ENCODE measurements around the gene LMTK3.

The LMTK3 gene

DNA sequence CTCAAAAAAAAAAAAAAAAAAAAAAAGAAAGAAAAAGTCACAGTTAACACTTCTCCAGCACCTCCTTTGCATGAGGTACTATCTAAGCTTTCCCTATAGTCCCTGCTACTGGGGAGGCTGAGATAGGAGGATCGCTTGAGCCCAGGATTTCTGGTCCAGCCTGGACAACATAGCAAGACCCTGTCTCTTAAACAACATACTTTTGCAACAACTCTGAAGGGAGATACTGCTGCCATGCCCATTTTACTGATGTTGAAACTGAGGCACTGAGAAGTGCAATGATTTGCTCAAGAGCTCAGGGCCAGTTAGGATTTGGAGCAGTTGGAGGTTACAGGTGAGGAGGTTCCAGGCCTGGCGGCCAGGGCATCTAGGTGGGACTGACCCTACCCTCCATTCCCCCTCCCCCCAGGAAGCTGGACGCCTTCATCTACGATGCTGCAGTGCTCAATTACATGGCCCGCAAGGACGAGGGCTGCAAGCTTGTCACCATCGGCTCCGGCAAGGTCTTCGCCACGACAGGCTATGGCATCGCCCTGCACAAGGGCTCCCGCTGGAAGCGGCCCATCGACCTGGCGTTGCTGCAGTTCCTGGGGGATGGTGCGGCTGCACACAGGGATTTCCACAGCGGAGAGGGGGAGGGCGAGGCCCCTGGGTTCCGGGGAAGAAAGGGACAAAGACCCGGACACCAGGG is 70.1 kb downstream of the LMTK3 start:
- TF ChIP-seq TEAD4 (IDR thresholded peaks at IDR 0.05) (no peak), ZBTB7A (IDR thresholded peaks at IDR 0.05; ENCODE audit: low read depth) (no peak), RAD21 (IDR thresholded peaks at IDR 0.05; ENCODE audit: low read depth) (no peak), TCF12 (IDR thresholded peaks at IDR 0.05; ENCODE audit: low read depth) (no peak), NFIC (IDR thresholded peaks at IDR 0.05) (no peak), FOXM1 (IDR thresholded peaks at IDR 0.05; ENCODE audit: borderline replicate concordance, low read depth) (no peak), EP300 (IDR thresholded peaks at IDR 0.05; ENCODE audit: borderline replicate concordance) (no peak), CREB1 (IDR thresholded peaks at IDR 0.05; ENCODE audit: low read depth) (no peak), EGR1 (IDR thresholded peaks at IDR 0.05) (no peak), CEBPB (IDR thresholded peaks at IDR 0.05) (no peak), YY1 (IDR thresholded peaks at IDR 0.05; ENCODE audit: low read depth) (no peak), TAF1 (IDR thresholded peaks at IDR 0.05; ENCODE audit: low read depth) (no peak)
- TF ChIP-seq, protein P1, sequence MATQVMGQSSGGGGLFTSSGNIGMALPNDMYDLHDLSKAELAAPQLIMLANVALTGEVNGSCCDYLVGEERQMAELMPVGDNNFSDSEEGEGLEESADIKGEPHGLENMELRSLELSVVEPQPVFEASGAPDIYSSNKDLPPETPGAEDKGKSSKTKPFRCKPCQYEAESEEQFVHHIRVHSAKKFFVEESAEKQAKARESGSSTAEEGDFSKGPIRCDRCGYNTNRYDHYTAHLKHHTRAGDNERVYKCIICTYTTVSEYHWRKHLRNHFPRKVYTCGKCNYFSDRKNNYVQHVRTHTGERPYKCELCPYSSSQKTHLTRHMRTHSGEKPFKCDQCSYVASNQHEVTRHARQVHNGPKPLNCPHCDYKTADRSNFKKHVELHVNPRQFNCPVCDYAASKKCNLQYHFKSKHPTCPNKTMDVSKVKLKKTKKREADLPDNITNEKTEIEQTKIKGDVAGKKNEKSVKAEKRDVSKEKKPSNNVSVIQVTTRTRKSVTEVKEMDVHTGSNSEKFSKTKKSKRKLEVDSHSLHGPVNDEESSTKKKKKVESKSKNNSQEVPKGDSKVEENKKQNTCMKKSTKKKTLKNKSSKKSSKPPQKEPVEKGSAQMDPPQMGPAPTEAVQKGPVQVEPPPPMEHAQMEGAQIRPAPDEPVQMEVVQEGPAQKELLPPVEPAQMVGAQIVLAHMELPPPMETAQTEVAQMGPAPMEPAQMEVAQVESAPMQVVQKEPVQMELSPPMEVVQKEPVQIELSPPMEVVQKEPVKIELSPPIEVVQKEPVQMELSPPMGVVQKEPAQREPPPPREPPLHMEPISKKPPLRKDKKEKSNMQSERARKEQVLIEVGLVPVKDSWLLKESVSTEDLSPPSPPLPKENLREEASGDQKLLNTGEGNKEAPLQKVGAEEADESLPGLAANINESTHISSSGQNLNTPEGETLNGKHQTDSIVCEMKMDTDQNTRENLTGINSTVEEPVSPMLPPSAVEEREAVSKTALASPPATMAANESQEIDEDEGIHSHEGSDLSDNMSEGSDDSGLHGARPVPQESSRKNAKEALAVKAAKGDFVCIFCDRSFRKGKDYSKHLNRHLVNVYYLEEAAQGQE (IDR thresholded peaks at IDR 0.05; ENCODE audit: low read depth) = no peak
- TF ChIP-seq, protein P2, sequence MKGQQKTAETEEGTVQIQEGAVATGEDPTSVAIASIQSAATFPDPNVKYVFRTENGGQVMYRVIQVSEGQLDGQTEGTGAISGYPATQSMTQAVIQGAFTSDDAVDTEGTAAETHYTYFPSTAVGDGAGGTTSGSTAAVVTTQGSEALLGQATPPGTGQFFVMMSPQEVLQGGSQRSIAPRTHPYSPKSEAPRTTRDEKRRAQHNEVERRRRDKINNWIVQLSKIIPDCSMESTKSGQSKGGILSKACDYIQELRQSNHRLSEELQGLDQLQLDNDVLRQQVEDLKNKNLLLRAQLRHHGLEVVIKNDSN (IDR thresholded peaks at IDR 0.05) = no peak
- TF ChIP-seq, protein P3, sequence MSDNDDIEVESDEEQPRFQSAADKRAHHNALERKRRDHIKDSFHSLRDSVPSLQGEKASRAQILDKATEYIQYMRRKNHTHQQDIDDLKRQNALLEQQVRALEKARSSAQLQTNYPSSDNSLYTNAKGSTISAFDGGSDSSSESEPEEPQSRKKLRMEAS (IDR thresholded peaks at IDR 0.05) = no peak

DNA sequence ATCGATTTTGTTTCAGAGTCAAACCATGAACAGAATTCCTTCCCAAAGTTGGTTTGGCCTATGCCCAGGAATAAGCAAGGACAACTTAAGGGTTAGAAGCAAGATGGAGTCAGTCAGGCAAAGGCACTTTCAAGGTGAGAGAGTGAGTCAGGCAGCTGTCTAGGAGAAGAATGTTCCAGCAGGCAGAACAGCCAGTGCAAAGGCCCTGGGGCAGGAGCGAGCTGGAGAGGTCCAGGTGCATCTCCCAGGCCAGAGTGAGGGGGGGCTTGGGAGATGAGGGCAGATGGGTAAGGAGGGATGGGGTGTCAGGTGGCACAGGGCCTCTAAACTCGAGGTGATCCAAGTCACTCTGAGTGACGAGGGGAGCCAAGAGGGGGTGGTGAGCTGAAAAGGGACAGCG is 75.0 kb downstream of the LMTK3 start:
- TF ChIP-seq TCF12 (IDR thresholded peaks at IDR 0.05; ENCODE audit: low read depth) (no peak), YY1 (IDR thresholded peaks at IDR 0.05; ENCODE audit: low read depth) (no peak), TAF1 (IDR thresholded peaks at IDR 0.05; ENCODE audit: low read depth) (no peak), TEAD4 (IDR thresholded peaks at IDR 0.05) (no peak), CEBPB (IDR thresholded peaks at IDR 0.05) (no peak)
- TF ChIP-seq, protein P1 (IDR thresholded peaks at IDR 0.05; ENCODE audit: low read depth) = no peak
